GM23338 (cell line): ENCODE data around the gene TUG1. TPM values are rescaled to one million over a fixed set of nuclear protein-coding genes. Genes with fewer than 3 reads are reported as not detected.

ENCODE experiments used
- ATAC-seq: fragments of 200-7000 bp; cut with Tn5 transposase; 3 replicates; pipeline ENCODE4 v1.9.1; 2020
- DNase-seq: peaks from one replicate; pipeline ENCODE4 v3.0.0-alpha.2; 2015; ENCODE audit warnings: low spot score
- H2AFZ ChIP-seq: fragments of 200-600 bp; sonication (generic); 2 replicates; pipeline ENCODE4 v1.8.0; 2016; ENCODE audit warnings: antibody characterized with exemption, mild to moderate bottlenecking, moderate library complexity
- H3F3A ChIP-seq: fragments of 200-600 bp; sonication (generic); replicated peaks from 2 replicates; pipeline ENCODE4 v1.8.0; 2017; ENCODE audit warnings: antibody characterized with exemption, mixed run types, low read depth
- H3K27ac ChIP-seq: fragments of 200-600 bp; sonication (generic); 2 replicates; pipeline ENCODE4 v1.6.1; 2016; ENCODE audit warnings: low read depth
- H3K27me3 ChIP-seq: fragments of 200-600 bp; sonication (generic); 2 replicates; pipeline ENCODE4 v1.8.0; 2016; ENCODE audit warnings: mild to moderate bottlenecking, mixed run types, moderate library complexity; ENCODE audit not compliant: insufficient read depth
- H3K36me3 ChIP-seq: fragments of 200-600 bp; sonication (generic); 2 replicates; pipeline ENCODE4 v1.8.0; 2016; ENCODE audit warnings: mild to moderate bottlenecking; ENCODE audit not compliant: insufficient read depth
- H3K4me1 ChIP-seq: fragments of 200-600 bp; sonication (generic); 2 replicates; pipeline ENCODE4 v1.8.0; 2016; ENCODE audit warnings: mild to moderate bottlenecking, moderate library complexity; ENCODE audit not compliant: insufficient read depth
- H3K4me2 ChIP-seq: fragments of 200-600 bp; sonication (generic); 2 replicates; pipeline ENCODE4 v1.7.1; 2017; ENCODE audit warnings: mixed run types
- H3K4me3 ChIP-seq: fragments of 200-600 bp; sonication (generic); 2 replicates; pipeline ENCODE4 v1.6.1; 2016; ENCODE audit warnings: mixed run types
- H3K79me2 ChIP-seq: fragments of 200-600 bp; sonication (generic); replicated peaks from 2 replicates; pipeline ENCODE4 v1.8.0; 2017; ENCODE audit warnings: mild to moderate bottlenecking; ENCODE audit not compliant: insufficient read depth
- H3K9me2 ChIP-seq: fragments of 200-600 bp; sonication (generic); 2 replicates; pipeline ENCODE4 v1.8.0; 2017; ENCODE audit not compliant: insufficient read depth
- H4K20me1 ChIP-seq: fragments of 200-600 bp; sonication (generic); replicated peaks from 2 replicates; pipeline ENCODE4 v1.8.0; 2017; ENCODE audit warnings: mild to moderate bottlenecking; ENCODE audit not compliant: insufficient read depth
- H3K27ac Mint-ChIP-seq: 2 replicates; pipeline ENCODE4 v1.8.0; 2020; ENCODE audit warnings: inconsistent platforms, mild to moderate bottlenecking, moderate library complexity, mixed read lengths
- H3K27me3 Mint-ChIP-seq: 3 replicates; pipeline ENCODE4 v1.8.0; 2022; ENCODE audit warnings: low read depth, mild to moderate bottlenecking, moderate library complexity, mixed read lengths, inconsistent platforms; ENCODE audit not compliant: insufficient read depth, poor library complexity
- H3K36me3 Mint-ChIP-seq: 3 replicates; pipeline ENCODE4 v1.8.0; 2021; ENCODE audit warnings: low read depth, mild to moderate bottlenecking, inconsistent platforms, moderate library complexity, mixed read lengths
- H3K4me1 Mint-ChIP-seq: 3 replicates; pipeline ENCODE4 v1.8.0; 2020; ENCODE audit warnings: mild to moderate bottlenecking, inconsistent platforms, mixed read lengths
- H3K4me3 Mint-ChIP-seq: 3 replicates; pipeline ENCODE4 v1.8.0; 2021; ENCODE audit warnings: moderate library complexity, mild to moderate bottlenecking, inconsistent platforms, mixed read lengths
- H3K9me3 Mint-ChIP-seq: 3 replicates; pipeline ENCODE4 v1.8.0; 2020; ENCODE audit warnings: moderate library complexity, mild to moderate bottlenecking, inconsistent platforms, mixed read lengths
- CREB1 ChIP-seq: fragments of 250-450 bp; sonication (Bioruptor Pico); IDR thresholded peaks from 2 replicates; pipeline ENCODE4 v1.5.0; 2020; ENCODE audit warnings: low read depth, mild to moderate bottlenecking, moderate library complexity
- ETS1 ChIP-seq: IDR thresholded peaks from 2 replicates; pipeline ENCODE4 v1.6.1; 2016; ENCODE audit warnings: antibody characterized with exemption
- EZH2 ChIP-seq: fragments of 200-600 bp; sonication (generic); IDR thresholded peaks from one replicate; pipeline ENCODE4 v1.8.0; 2017; ENCODE audit warnings: antibody characterized with exemption, mild to moderate bottlenecking, low read depth; ENCODE audit not compliant: unreplicated experiment
- EZH2phosphoT487 ChIP-seq: fragments of 200-600 bp; sonication (generic); IDR thresholded peaks from one replicate; pipeline ENCODE4 v1.8.1; 2018; ENCODE audit warnings: antibody characterized with exemption; ENCODE audit not compliant: unreplicated experiment
- JUNB ChIP-seq: IDR thresholded peaks from one replicate; pipeline ENCODE4 v1.6.1; 2016; ENCODE audit warnings: antibody characterized with exemption; ENCODE audit not compliant: unreplicated experiment
- NANOG ChIP-seq: IDR thresholded peaks from 2 replicates; pipeline ENCODE4 v1.6.1; 2016; ENCODE audit warnings: antibody characterized with exemption, borderline replicate concordance
- POLR2AphosphoS5 ChIP-seq: IDR thresholded peaks from 2 replicates; pipeline ENCODE4 v1.6.1; 2016; ENCODE audit warnings: antibody characterized with exemption, low read depth
- STAT1 ChIP-seq: IDR thresholded peaks from one replicate; pipeline ENCODE4 v1.6.1; 2016; ENCODE audit warnings: antibody characterized with exemption; ENCODE audit not compliant: unreplicated experiment
- ZNF114 ChIP-seq: fragments of 250-450 bp; sonication (Bioruptor Pico); IDR thresholded peaks from 2 replicates; pipeline ENCODE4 v1.5.0; 2020; ENCODE audit warnings: mild to moderate bottlenecking, moderate library complexity
- ZNF331 ChIP-seq: fragments of 250-450 bp; sonication (Bioruptor Pico); IDR thresholded peaks from 2 replicates; pipeline ENCODE4 v1.5.0; 2020; ENCODE audit warnings: low read depth, mild to moderate bottlenecking, moderate library complexity
- ZNF462 ChIP-seq: fragments of 250-450 bp; sonication (Bioruptor Pico); IDR thresholded peaks from 2 replicates; pipeline ENCODE4 v1.5.0; 2020; ENCODE audit warnings: mild to moderate bottlenecking, moderate library complexity
- polyA plus RNA-seq: library from polyadenylated mRNA; unstranded; fragments of >200 nt; fragmentation: Nextera tagmentation; extraction: Ambion mirVana; gene quantifications from 2 replicates; pipeline ENCODE4 v1.2.1, GENCODE V29; 2016
- total RNA-seq: library from RNA; depleted of rRNA; stranded (reverse); fragments of >200 nt; shearing (Covaris generic); gene quantifications from 2 replicates; pipeline ENCODE4 v1.2.3, GENCODE V29; 2014
- TF ChIP-seq, protein P1 (sequence below): IDR thresholded peaks from one replicate; pipeline ENCODE4 v1.6.1; 2018; ENCODE audit warnings: antibody characterized with exemption; ENCODE audit not compliant: unreplicated experiment
- TF ChIP-seq, protein P2 (sequence below), 2 experiments: fragments of 200-600 bp in 1 of 2; sonication (generic) in 1 of 2; conservative IDR thresholded peaks; 2 replicates each; pipeline versions ENCODE4 v1.5.1 to v1.6.1; 2016 to 2017; ENCODE audit warnings: antibody characterized with exemption in 2 of 2, low read depth in 2 of 2, mild to moderate bottlenecking in 2 of 2, moderate library complexity in 1 of 2

Gene TUG1
- total and polyA plus RNA-seq, 2 experiments from 2014 or later: 58.3 to 125 TPM

DNA sequence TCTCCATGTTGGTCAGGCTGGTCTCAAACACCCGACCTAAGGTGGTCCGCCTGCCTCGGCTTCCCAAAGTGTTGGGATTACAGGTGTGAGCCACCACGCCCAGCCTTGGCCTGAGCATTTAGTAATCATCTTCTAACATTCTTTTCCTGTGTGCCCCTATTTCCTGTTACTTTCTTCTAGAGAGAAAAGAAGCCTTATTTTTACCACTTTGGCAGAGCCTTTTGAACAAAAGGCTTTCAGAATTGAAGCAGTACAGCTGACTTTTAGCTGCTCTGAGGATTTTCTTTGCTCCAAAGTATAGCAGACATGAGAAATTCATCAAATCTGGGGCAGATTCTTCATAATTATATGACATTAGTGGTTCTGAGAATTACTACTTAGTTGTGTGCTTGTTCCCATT is 13.9 kb upstream of the TUG1 start:
- Mint-ChIP-seq H3K4me1 (no peaks in the 10 kb centered on the region), H3K9me3 (no peaks in the 10 kb centered on the region), H3K27me3 (no peaks in the 10 kb centered on the region), H3K4me3 (no peak overlapping the region), H3K36me3 (peaks cover 75% of the 10 kb centered on the region), H3K27ac (no peak overlapping the region)
- Histone ChIP-seq H4K20me1 (peaks cover 38% of the 10 kb centered on the region), H3K4me1 (no peaks in the 10 kb centered on the region), H2AFZ (no peak overlapping the region), H3K4me2 (no peak overlapping the region), H3K36me3 (peaks cover 45% of the 10 kb centered on the region), H3K27me3 (no peaks in the 10 kb centered on the region), H3K27ac (no peak overlapping the region), H3K79me2 (peaks cover 78% of the 10 kb centered on the region), H3K4me3 (no peak overlapping the region), H3K9me2 (no peaks in the 10 kb centered on the region), H3F3A (no peaks in the 10 kb centered on the region)
- no peak for ATAC-seq
- no peak for TF ChIP-seq ZNF462 (CRISPR knock-in tag)
- TF ChIP-seq, protein P1, sequence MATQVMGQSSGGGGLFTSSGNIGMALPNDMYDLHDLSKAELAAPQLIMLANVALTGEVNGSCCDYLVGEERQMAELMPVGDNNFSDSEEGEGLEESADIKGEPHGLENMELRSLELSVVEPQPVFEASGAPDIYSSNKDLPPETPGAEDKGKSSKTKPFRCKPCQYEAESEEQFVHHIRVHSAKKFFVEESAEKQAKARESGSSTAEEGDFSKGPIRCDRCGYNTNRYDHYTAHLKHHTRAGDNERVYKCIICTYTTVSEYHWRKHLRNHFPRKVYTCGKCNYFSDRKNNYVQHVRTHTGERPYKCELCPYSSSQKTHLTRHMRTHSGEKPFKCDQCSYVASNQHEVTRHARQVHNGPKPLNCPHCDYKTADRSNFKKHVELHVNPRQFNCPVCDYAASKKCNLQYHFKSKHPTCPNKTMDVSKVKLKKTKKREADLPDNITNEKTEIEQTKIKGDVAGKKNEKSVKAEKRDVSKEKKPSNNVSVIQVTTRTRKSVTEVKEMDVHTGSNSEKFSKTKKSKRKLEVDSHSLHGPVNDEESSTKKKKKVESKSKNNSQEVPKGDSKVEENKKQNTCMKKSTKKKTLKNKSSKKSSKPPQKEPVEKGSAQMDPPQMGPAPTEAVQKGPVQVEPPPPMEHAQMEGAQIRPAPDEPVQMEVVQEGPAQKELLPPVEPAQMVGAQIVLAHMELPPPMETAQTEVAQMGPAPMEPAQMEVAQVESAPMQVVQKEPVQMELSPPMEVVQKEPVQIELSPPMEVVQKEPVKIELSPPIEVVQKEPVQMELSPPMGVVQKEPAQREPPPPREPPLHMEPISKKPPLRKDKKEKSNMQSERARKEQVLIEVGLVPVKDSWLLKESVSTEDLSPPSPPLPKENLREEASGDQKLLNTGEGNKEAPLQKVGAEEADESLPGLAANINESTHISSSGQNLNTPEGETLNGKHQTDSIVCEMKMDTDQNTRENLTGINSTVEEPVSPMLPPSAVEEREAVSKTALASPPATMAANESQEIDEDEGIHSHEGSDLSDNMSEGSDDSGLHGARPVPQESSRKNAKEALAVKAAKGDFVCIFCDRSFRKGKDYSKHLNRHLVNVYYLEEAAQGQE: no peak
- no peak for TF ChIP-seq ETS1
- TF ChIP-seq, protein P2, sequence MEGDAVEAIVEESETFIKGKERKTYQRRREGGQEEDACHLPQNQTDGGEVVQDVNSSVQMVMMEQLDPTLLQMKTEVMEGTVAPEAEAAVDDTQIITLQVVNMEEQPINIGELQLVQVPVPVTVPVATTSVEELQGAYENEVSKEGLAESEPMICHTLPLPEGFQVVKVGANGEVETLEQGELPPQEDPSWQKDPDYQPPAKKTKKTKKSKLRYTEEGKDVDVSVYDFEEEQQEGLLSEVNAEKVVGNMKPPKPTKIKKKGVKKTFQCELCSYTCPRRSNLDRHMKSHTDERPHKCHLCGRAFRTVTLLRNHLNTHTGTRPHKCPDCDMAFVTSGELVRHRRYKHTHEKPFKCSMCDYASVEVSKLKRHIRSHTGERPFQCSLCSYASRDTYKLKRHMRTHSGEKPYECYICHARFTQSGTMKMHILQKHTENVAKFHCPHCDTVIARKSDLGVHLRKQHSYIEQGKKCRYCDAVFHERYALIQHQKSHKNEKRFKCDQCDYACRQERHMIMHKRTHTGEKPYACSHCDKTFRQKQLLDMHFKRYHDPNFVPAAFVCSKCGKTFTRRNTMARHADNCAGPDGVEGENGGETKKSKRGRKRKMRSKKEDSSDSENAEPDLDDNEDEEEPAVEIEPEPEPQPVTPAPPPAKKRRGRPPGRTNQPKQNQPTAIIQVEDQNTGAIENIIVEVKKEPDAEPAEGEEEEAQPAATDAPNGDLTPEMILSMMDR (conservative IDR thresholded peaks at IDR 0.05; ENCODE audit: low read depth in 2 of 2): no peak
- TF ChIP-seq ZNF331: no peak
- TF ChIP-seq NANOG: no peak
- TF ChIP-seq EZH2: no peak
- no peak for TF ChIP-seq STAT1
- TF ChIP-seq POLR2AphosphoS5: no peak
- no peak for TF ChIP-seq JUNB
- no peak for TF ChIP-seq ZNF114 (CRISPR knock-in tag)
- no peak for TF ChIP-seq CREB1 (CRISPR knock-in tag)
- no peak for TF ChIP-seq EZH2phosphoT487
- DNase-seq: no peak
